Dendritic cell treated with granulocyte-macrophage colony-stimulating factor and Interleukin-4, amounts not matched to agents 40 ng/mL and 50 ng/mL, for 4 days (primary cell): ENCODE measurements around the gene HRC.
A peak's percentile ranks its signal among the peaks of the same experiment; 100 is the strongest.
"Not testable (repeated sequence)": the region's sequence is repeated elsewhere in the genome, so short reads cannot be mapped to it uniquely, and the experiment has no call there.

Experiments
- H3K27ac Mint-ChIP-seq: one replicate; pipeline ENCODE4 v1.8.0; 2022; ENCODE audit warnings: mild to moderate bottlenecking, mixed read lengths
- H3K27me3 Mint-ChIP-seq: one replicate; pipeline ENCODE4 v1.8.0; 2022; ENCODE audit warnings: mild to moderate bottlenecking, mixed read lengths
- H3K36me3 Mint-ChIP-seq: one replicate; pipeline ENCODE4 v1.8.0; 2022; ENCODE audit warnings: low read depth, mixed read lengths
- H3K4me1 Mint-ChIP-seq: one replicate; pipeline ENCODE4 v1.8.0; 2022; ENCODE audit warnings: low read depth, mixed read lengths
- H3K4me3 Mint-ChIP-seq: one replicate; pipeline ENCODE4 v1.8.0; 2022; ENCODE audit warnings: mild to moderate bottlenecking, moderate library complexity, mixed read lengths
- H3K9me3 Mint-ChIP-seq: one replicate; pipeline ENCODE4 v1.8.0; 2022; ENCODE audit warnings: mixed read lengths
- intact Hi-C: fragments of 100-400 bp; cut with micrococcal nuclease; formaldehyde crosslinking; loops from one replicate; pipeline ENCODE4 v1.15.0; 2022

HRC gene

DNA sequence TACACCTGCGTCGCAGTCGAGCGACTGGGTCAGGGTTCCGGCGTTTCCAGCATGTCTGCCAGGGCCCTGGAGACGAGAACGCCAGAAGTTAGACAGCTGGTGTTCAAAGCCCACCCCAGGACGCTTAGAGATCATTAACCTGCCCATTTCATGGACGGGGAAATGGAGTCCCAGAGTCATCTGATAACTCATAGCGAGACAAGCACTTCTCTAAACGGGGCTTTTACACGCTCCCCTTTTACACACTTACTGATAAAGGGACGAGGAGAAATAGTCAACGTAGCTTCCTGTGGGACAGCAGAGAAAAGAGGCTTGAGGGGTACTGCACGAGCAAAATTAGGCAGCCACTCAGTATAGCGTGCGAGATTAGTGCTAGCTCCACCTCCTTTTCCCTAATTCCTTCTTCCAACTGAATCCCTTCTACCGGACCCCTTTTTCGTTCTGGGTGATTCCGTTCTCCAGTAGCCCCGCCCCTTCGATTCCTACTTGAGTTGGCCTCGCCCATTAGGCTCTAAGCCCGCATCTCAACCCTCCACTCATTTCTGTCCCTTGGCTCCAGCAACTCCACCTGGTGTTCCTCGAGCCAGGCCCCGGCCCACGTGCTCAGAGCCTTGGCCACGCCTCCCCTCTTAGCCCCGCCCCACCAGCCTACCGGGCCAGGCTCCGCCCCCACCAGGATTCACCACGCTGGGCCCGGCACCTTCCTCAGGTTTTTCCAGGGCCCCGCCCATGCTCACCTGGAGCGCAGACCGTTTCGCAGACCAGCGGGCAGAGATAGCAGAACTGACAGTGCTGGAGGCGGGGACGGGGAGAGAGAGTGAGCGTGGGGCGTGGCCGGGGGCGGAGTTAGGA lies 3.7 kb downstream of the HRC start:
- Mint-ChIP-seq H3K27ac (no peak overlapping the region), H3K4me1 (peaks cover 67% of the 10 kb centered on the region), H3K27me3 (peaks cover 97% of the 10 kb centered on the region), H3K9me3 (peaks cover 13% of the 10 kb centered on the region), H3K4me3 (peak overlapping the region; percentile 45), H3K36me3 (no peaks in the 10 kb centered on the region)
- intact Hi-C loops: no loop called here

DNA sequence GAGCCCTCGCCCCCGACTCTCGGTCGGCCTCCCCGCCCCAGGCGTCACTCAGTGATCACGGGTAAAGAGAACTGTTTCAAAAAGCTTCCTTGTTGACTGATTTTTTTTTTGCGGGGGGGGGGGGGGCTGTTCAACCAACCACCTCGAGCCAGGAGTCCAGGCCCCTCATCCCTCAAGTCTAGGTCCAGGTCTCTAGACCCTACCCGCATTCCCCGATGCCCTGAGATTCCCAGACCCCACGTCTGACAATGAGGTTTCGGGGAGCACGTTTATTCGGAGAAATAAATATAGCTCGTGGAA lies 4.3 kb downstream of the HRC start:
- H3K4me1 Mint-ChIP-seq: peaks cover 69% of the 10 kb centered on the region
- no peaks in the 10 kb centered on the region for H3K36me3 Mint-ChIP-seq
- peaks cover 97% of the 10 kb centered on the region for H3K27me3 Mint-ChIP-seq
- H3K9me3 Mint-ChIP-seq: peaks cover 13% of the 10 kb centered on the region
- intact Hi-C loops: no loop called here
- H3K4me3 Mint-ChIP-seq: peak overlapping the region; percentile 85
- H3K27ac Mint-ChIP-seq: no peak overlapping the region

DNA sequence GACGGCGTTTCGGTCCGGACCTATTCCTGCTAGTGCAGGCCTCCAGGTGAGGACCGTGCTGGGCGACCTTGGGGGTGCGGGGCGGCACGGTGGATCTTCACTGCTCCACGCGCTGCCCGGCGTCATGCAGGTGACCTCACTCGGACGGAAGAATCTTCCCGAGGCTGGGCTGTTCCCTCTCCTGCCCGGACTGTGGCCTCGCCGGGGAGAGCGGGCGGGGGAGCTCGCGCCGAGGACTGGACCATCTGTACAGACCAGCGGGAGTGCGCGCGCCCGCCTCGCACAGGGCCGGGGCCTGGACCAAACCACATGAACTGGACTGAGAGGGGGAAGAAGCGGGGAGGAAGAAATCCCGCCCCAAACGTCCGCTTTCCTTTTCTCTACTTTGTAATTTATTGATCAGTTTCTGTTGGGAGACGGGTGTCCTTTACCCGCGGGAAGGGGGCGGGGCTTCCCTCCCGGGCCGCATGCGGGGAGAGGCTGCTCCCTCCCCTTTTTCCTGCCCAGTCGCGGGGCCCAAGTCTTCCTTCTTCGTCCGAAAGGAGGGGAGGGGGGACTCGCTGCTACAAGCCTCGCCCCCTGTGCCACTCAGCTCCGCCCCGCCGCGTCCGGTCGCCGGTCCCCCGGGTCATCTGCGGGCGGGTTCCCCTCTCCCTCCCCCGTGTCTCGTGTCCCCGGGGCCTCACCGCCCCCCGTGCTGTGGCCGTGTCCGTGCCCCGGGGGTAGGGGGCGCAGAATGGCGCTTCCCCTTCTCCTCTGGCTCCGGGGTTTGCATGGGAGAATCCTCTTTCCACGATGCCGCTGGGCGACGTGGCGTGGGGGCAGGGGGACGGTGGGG lies 4.9 kb downstream of the HRC start:
- H3K27ac Mint-ChIP-seq: peak overlapping the region; percentile 87
- peaks cover 97% of the 10 kb centered on the region for H3K27me3 Mint-ChIP-seq
- intact Hi-C loops: no loop called here
- H3K36me3 Mint-ChIP-seq: no peaks in the 10 kb centered on the region
- H3K4me1 Mint-ChIP-seq: peaks cover 68% of the 10 kb centered on the region
- peak overlapping the region; percentile 85 for H3K4me3 Mint-ChIP-seq
- peaks cover 13% of the 10 kb centered on the region for H3K9me3 Mint-ChIP-seq

DNA sequence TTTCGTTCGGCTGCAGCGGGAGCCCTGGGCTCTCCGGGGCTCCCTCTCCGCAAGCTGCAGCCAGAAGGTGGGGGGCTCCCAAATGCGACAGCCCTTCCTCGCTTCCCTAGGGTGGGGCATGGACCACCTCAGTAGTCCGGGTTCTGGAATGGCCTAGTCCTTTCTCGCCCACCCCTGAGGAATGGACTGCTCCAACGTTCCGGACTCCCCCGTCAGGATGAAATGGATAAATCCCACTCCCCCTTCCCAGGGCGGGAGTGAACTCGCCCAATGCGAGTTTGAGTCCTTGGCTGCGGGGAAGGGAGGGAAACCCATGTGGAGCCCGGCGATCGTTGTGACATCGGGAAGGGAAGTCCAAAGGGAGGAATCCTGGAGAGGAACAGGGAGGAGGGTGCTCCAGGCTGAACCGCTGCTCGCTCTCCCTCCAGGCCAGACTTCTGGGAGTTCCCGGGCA lies 5.5 kb downstream of the HRC start:
- H3K4me3 Mint-ChIP-seq: peak overlapping the region; percentile 85
- no peaks in the 10 kb centered on the region for H3K36me3 Mint-ChIP-seq
- peak overlapping the region; percentile 87 for H3K27ac Mint-ChIP-seq
- H3K27me3 Mint-ChIP-seq: peaks cover 93% of the 10 kb centered on the region
- intact Hi-C loops: loop anchor here (2.0 kb wide), 1 partner anchor 31 kb away; the partner anchor contains the start of genes C19orf73 and PPFIA3
- H3K9me3 Mint-ChIP-seq: peaks cover 11% of the 10 kb centered on the region
- peaks cover 61% of the 10 kb centered on the region for H3K4me1 Mint-ChIP-seq

DNA sequence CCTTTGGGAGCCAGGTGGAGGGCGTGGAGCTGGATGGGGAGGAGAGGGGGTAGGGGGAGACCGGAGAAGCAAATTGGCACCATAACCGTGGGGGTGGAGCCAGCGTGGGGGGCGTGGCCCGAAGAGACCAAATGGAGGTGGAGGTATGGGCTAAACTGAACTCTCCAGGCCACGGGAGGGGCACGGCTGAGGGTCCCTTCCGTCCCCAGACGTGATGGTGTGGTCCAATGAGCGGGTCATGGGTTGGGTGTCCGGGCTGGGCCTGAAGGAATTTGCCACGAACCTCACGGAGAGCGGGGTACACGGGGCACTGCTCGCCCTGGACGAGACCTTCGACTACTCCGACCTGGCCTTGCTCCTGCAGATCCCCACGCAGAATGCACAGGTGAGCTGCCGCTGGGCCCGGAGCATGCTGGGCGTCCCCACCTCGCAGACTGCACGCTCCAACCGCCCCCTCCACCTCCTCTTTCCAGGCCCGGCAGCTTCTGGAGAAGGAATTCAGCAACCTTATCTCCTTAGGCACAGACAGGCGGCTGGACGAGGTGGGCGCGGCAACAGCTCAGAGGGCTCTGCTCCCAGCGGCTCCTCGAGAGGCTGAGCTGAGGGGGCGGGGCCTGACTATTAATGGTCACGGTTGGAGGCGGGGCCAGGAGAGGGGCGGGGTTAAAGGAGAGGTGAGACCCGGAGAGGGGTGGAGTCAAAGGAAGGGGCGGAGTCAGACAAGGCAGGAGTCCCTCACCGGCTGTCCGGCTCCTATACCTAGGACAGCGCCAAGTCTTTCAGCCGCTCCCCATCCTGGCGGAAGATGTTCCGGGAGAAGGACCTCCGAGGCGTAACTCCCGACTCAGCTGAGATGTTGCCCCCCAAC lies 6.2 kb downstream of the HRC start:
- Mint-ChIP-seq H3K36me3 (no peaks in the 10 kb centered on the region), H3K4me3 (peak overlapping the region; percentile 85), H3K27ac (peak overlapping the region; percentile 87), H3K4me1 (peaks cover 59% of the 10 kb centered on the region), H3K9me3 (peaks cover 4% of the 10 kb centered on the region), H3K27me3 (peaks cover 86% of the 10 kb centered on the region)
- intact Hi-C loops: loop anchor here (2.0 kb wide), 1 partner anchor 30 kb away; the partner anchor contains the start of genes C19orf73 and PPFIA3

DNA sequence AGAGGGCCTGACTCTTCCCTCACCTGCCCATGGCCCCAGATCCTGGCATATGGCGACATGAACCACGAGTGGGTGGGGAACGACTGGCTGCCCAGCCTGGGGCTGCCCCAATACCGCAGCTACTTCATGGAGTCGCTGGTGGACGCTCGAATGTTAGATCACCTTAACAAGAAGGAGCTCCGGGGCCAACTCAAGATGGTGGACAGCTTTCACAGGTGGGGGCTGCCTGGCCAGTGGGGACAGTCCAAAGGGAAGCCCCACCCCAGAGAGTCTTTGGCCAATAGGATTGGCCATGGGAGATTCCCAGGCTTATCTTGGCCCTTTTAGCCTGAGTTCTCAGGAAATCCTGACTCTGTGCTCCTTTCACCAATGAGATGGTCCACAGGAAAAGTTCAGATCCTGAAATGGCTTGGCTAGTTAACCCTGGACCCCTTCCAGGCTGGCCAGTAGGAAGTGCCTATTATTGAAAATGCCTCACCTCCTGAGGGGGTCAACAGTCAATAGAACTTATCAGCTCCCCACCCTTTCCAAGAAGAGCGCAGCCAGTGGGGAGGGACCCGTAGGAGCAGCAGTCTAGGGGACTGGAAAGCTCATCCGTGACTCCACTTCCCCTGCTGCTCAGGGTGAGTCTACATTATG lies 7.0 kb downstream of the HRC start:
- Mint-ChIP-seq H3K27me3 (peaks cover 81% of the 10 kb centered on the region), H3K4me1 (peaks cover 53% of the 10 kb centered on the region), H3K9me3 (no peaks in the 10 kb centered on the region), H3K36me3 (no peaks in the 10 kb centered on the region), H3K4me3 (peak overlapping the region; percentile 57), H3K27ac (no peak overlapping the region)
- intact Hi-C loops: loop anchor here (2.0 kb wide), 1 partner anchor 29 kb away; the partner anchor contains the start of genes C19orf73 and PPFIA3

DNA sequence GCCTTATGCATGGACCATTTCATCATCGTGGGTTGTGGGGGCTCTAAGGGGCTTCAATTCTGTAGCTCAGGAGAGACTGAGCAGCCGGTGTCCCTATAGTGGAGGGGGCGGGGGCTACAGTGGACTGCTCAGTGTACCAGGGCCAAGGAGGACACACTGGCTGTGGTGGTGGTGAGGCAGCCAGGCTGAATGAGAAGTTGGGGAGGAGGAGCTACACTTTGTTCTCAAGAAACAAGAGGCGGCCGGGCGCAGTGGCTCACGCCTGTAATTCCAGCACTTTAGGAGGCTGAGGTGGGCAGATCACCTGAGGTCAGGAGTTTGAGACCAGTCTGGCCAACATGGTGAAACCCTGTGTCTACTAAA lies 8.8 kb downstream of the HRC start:
- Mint-ChIP-seq H3K4me1 (peaks cover 49% of the 10 kb centered on the region), H3K27me3 (peaks cover 80% of the 10 kb centered on the region)
- not testable (repeated sequence) for H3K4me3 Mint-ChIP-seq, H3K36me3 Mint-ChIP-seq, H3K9me3 Mint-ChIP-seq, H3K27ac Mint-ChIP-seq
- intact Hi-C loops: loop anchor here (2.0 kb wide), 1 partner anchor 50 kb away; no protein-coding TSS in a partner anchor

DNA sequence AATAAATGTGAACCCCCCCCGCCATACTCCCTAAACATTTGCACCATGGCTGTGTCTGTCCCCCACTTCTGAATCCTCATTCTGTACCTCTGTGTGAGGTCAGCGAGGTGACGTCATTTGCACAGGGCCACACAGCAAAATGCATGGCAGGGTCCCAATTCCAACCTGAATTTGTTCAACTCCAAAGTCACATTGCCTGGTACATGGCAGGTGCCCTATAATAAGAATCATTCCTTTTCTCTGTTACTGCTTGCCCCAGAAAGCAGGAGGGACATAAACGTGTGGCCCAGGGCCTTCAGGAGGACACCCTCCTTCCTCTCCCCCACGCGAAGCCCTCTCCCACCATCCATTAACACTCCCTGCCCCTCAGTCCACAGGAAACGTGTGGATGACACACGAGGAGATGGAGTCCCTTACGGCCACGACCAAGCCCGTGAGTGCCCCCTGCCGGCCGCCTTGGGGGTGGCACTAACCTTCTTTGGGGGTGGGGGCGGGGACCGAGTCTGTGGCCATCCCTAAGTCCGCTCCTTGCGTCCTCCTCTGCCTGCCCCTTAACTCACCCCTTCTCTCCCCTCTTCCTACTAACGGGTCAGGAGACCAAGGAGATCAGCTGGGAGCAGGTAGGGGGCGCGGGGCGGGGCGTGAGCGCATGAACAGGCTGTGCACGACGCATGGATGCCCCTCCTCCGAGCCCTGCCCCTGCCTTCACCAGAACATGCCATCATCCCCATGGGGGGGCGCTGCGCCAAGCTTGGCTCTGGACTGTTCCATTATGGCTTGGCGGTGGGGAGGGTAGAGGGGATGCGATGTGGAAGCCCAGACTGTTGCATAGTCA lies 9.4 kb downstream of the HRC start:
- H3K27me3 Mint-ChIP-seq: peaks cover 77% of the 10 kb centered on the region

DNA sequence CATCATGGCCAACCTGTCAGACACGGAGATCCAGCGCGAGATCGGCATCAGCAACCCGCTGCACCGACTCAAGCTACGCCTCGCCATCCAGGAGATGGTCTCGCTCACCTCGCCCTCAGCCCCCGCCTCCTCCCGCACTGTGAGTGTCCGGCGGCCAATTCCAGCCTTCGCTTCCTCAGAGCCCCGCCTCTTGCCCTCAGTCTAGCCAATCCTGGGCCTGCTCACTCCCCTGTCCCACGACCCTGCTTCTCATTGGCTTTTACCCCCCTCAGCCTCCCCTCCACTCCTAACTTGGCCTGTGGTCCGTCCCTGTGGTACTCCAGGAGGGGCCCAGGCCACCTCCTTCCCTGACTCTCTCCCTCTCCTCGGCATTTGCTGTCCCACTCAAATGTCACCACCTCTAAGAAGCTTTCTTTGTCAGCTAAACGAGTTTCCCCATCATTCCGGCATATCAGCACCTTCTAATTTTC lies 12.3 kb downstream of the HRC start:
- Mint-ChIP-seq H3K4me1 (peaks cover 24% of the 10 kb centered on the region), H3K27ac (no peak overlapping the region), H3K27me3 (peaks cover 52% of the 10 kb centered on the region), H3K9me3 (no peaks in the 10 kb centered on the region), H3K4me3 (peak overlapping the region; percentile 71), H3K36me3 (no peaks in the 10 kb centered on the region)
- intact Hi-C loops: no loop called here

More for the DNA sequence above, 9.4 kb downstream of the HRC start:
- H3K4me3 Mint-ChIP-seq: peak overlapping the region; percentile 45
- H3K36me3 Mint-ChIP-seq: no peaks in the 10 kb centered on the region
- H3K9me3 Mint-ChIP-seq: no peaks in the 10 kb centered on the region
- intact Hi-C loops: loop anchor here (2.0 kb wide), 1 partner anchor 49 kb away; no protein-coding TSS in a partner anchor
- H3K4me1 Mint-ChIP-seq: peaks cover 48% of the 10 kb centered on the region
- no peak overlapping the region for H3K27ac Mint-ChIP-seq

DNA sequence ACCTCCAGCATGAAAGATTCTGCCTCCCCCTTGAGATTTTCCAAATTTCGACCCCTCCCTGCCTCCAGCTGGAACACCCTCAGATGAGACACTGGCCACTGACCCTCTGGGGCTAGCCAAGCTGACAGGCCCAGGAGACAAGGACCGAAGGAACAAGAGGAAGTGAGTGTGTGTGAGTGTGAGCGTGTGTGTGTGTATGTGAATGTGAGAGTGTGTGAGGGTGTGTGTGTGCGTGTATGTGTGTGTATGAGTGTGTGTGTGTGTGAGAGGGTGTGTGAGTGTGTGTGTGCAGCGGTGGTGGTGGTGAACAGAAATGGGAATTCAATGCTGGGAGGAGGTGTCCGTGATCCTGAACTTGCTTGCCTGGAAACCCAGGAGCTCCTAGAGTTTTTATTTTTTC lies 13.8 kb downstream of the HRC start:
- H3K27me3 Mint-ChIP-seq: peaks cover 42% of the 10 kb centered on the region
- H3K9me3 Mint-ChIP-seq: no peaks in the 10 kb centered on the region
- no peaks in the 10 kb centered on the region for H3K36me3 Mint-ChIP-seq
- H3K4me3 Mint-ChIP-seq: no peak overlapping the region
- intact Hi-C loops: no loop called here
- H3K27ac Mint-ChIP-seq: no peak overlapping the region
- peaks cover 32% of the 10 kb centered on the region for H3K4me1 Mint-ChIP-seq

DNA sequence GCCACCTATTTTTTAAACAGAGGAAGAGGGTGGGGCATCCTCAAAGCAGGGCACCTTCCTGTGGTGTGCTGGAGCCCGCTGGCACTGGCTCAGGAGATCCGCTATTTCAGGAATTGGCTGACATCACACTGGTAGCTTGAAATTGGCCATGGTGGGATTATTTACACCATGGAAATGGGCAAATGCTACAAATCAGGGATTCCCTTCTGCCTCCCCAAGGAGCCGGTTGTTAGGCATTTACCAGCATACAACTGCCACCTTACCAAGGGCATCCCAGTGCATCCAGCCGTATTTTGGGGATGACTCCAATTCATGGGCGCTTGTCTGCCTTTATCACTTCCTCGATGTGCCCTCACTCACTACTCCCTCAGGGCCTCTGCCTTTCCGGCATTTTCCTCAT lies 14.2 kb downstream of the HRC start:
- intact Hi-C loops: no loop called here

DNA sequence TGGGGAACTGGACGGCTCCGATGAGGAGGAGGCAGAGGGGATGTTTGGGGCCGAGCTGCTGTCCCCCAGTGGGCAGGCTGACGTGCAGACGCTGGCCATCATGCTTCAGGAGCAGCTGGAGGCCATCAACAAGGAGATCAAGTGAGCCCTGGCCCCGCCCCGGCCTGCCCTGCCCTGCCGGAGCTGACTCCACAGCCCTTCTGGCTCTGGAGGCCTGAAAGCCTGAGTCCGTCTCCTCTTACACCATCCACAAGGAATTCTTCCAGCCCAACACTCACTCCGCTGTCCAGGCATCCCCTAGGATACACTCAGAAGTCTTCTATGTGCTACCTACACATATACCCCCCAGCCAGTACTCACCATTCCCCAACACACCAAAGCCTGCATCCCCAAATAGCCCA lies 18.4 kb downstream of the HRC start:
- Mint-ChIP-seq H3K9me3 (peaks cover 9% of the 10 kb centered on the region), H3K27me3 (peaks cover 47% of the 10 kb centered on the region), H3K27ac (no peak overlapping the region), H3K4me1 (peaks cover 44% of the 10 kb centered on the region), H3K4me3 (no peak overlapping the region), H3K36me3 (peaks cover 7% of the 10 kb centered on the region)
- intact Hi-C loops: no loop called here

More for the DNA sequence above, 14.2 kb downstream of the HRC start:
- H3K27ac Mint-ChIP-seq: no peak overlapping the region
- H3K9me3 Mint-ChIP-seq: peaks cover 4% of the 10 kb centered on the region
- peaks cover 40% of the 10 kb centered on the region for H3K27me3 Mint-ChIP-seq
- peaks cover 3% of the 10 kb centered on the region for H3K36me3 Mint-ChIP-seq
- no peak overlapping the region for H3K4me3 Mint-ChIP-seq
- H3K4me1 Mint-ChIP-seq: peaks cover 32% of the 10 kb centered on the region
